Activated CD4-positive, alpha-beta T cell treated with anti-CD3 and anti-CD28 coated beads, Interleukin-2, amount 50 U/mL, for 48 hours (primary cell): ENCODE results near the gene IL2RA.

Experiments used
- DNase-seq, 2 experiments: peaks; one replicate each; pipeline ENCODE4 v3.0.0-alpha.2; 2020

Gene IL2RA

GRCh38 chr10:6056411-6057135, 5.6 kb downstream of the IL2RA start:
- DNase-seq: peak in 1 of 2 experiments; percentile 17

GRCh38 chr10:6055929-6056328, 6.2 kb downstream of the IL2RA start:
- DNase-seq: peak in 1 of 2 experiments; percentile 11

GRCh38 chr10:6054884-6055283, 7.3 kb downstream of the IL2RA start:
- peak in 1 of 2 experiments; percentile 38 for DNase-seq

- DNase-seq: peak in 1 of 2 experiments; percentile 65
These were observed 8.1 kb downstream of the IL2RA start for GRCh38 chr10:6053816-6054631.

GRCh38 chr10:6053303-6053702, 8.9 kb downstream of the IL2RA start:
- DNase-seq: peak in 1 of 2 experiments; percentile 25

GRCh38 chr10:6052247-6053221, 9.6 kb downstream of the IL2RA start:
- peak; percentile 81 to 89 for DNase-seq

GRCh38 chr10:6050801-6051445, 11.2 kb downstream of the IL2RA start:
- DNase-seq: peak; percentile 90 to 94

- DNase-seq: peak in 1 of 2 experiments; percentile 10
These were observed 13.2 kb downstream of the IL2RA start for GRCh38 chr10:6049031-6049400.

- peak in 1 of 2 experiments; percentile 12 for DNase-seq
These were observed 13.7 kb downstream of the IL2RA start for GRCh38 chr10:6048281-6049030.

- peak in 1 of 2 experiments; percentile 42 for DNase-seq
These were observed 14.3 kb downstream of the IL2RA start for GRCh38 chr10:6047847-6048246.

- DNase-seq: peak; percentile 6 to 20
These were observed 15.2 kb downstream of the IL2RA start for GRCh38 chr10:6046773-6047611.

- DNase-seq: peak; percentile 31 to 42
These were observed 16.0 kb downstream of the IL2RA start for GRCh38 chr10:6045878-6046772.

GRCh38 chr10:6045314-6045848, 16.8 kb downstream of the IL2RA start:
- DNase-seq: peak; percentile 45 to 61

- DNase-seq: peak; percentile 17 to 25
These were observed 17.3 kb downstream of the IL2RA start for GRCh38 chr10:6044751-6045313.

- peak; percentile 1 to 3 for DNase-seq
These were observed 18.1 kb downstream of the IL2RA start for GRCh38 chr10:6044060-6044459.

- peak; percentile 0 to 7 for DNase-seq
These were observed 18.8 kb downstream of the IL2RA start for GRCh38 chr10:6043377-6043776.

- DNase-seq: no peak
These were observed 22.0 kb downstream of the IL2RA start for GRCh38 chr10:6040205-6040604.

GRCh38 chr10:6039711-6040110, 22.5 kb downstream of the IL2RA start:
- peak; percentile 5 to 8 for DNase-seq
